ENCODE measurements around the gene COL11A2.

Gene COL11A2

GRCh38 chr6:33117811-33118277, 74.4 kb downstream of the COL11A2 start:
- TF ChIP-seq, protein P1, sequence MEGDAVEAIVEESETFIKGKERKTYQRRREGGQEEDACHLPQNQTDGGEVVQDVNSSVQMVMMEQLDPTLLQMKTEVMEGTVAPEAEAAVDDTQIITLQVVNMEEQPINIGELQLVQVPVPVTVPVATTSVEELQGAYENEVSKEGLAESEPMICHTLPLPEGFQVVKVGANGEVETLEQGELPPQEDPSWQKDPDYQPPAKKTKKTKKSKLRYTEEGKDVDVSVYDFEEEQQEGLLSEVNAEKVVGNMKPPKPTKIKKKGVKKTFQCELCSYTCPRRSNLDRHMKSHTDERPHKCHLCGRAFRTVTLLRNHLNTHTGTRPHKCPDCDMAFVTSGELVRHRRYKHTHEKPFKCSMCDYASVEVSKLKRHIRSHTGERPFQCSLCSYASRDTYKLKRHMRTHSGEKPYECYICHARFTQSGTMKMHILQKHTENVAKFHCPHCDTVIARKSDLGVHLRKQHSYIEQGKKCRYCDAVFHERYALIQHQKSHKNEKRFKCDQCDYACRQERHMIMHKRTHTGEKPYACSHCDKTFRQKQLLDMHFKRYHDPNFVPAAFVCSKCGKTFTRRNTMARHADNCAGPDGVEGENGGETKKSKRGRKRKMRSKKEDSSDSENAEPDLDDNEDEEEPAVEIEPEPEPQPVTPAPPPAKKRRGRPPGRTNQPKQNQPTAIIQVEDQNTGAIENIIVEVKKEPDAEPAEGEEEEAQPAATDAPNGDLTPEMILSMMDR (IDR thresholded peaks at IDR 0.05; ENCODE audit: low read depth, low read length, missing control alignments), result no peak
- DNase-seq (ENCODE audit: extremely low read depth, low read depth), result no peak
- H3K4me3 ChIP-seq (replicated peaks; ENCODE audit: low read depth, low read length), result no peak overlapping the region

GRCh38 chr6:33116841-33117711, 75.2 kb downstream of the COL11A2 start:
- no peak for DNase-seq (ENCODE audit: extremely low read depth, low read depth)
- H3K4me3 ChIP-seq (replicated peaks; ENCODE audit: low read depth, low read length), result no peak overlapping the region
- TF ChIP-seq, protein P1 (IDR thresholded peaks at IDR 0.05; ENCODE audit: low read depth, low read length, missing control alignments), result no peak

DNA sequence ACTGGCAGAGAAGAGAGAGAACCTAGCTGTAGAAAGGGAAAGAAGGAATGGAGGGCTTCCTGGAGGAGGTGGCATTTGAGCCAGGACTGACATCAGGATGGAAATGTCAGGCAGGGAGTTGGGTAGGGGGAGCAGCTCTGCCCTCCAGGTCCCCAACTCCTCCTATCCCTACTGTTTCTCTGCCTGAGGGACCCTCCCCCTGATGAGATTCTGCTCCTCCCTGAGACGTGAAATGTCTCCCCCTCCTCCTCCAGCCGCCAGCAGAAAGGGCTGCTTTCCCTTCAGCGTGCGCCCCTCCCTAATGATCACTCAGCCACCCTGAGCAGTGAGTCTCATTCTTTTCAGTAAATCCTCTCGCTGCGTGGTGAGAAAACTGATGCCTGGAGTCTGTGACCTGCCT, 75.8 kb downstream of the COL11A2 start:
- TF ChIP-seq, protein P1 (IDR thresholded peaks at IDR 0.05; ENCODE audit: low read depth, low read length, missing control alignments), result no peak
- no peak for DNase-seq (ENCODE audit: extremely low read depth, low read depth)
- no peak overlapping the region for H3K4me3 ChIP-seq (replicated peaks; ENCODE audit: low read depth, low read length)

GRCh38 chr6:33114406-33114805, 77.9 kb downstream of the COL11A2 start:
- no peak for DNase-seq (ENCODE audit: extremely low read depth, low read depth)
- H3K4me3 ChIP-seq (replicated peaks; ENCODE audit: low read depth, low read length), result no peak overlapping the region
- TF ChIP-seq, protein P1 (IDR thresholded peaks at IDR 0.05; ENCODE audit: low read depth, low read length, missing control alignments), result no peak

DNA sequence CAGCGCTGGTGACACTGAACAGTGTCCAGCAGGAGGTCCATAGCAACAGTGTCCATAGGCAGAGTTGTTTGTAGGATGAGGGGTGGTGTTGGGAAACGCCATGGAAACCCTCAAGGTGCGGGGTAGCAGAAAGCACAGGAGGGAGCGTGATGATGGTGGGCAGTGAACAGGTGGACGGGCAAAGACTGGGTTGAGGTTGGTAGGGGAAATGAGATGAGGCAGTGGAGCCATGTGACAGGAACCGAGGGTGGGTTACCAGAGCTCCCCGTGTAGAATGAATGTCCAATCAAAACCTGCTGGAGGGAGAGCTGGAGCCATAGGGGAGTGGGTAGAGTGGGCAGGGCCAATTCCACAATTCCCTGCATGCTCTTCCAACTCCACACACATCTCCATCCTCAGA, 78.5 kb downstream of the COL11A2 start:
- DNase-seq (ENCODE audit: extremely low read depth, low read depth), result no peak
- TF ChIP-seq, protein P1 (IDR thresholded peaks at IDR 0.05; ENCODE audit: low read depth, low read length, missing control alignments), result no peak
- no peak overlapping the region for H3K4me3 ChIP-seq (replicated peaks; ENCODE audit: low read depth, low read length)

Data from HFF-Myc (cell line).